Measurements from ENCODE around the gene CELA1.

GRCh38 chr12:51374361-51374760, 27.9 kb upstream of the CELA1 start:
- TF ChIP-seq TAF1 (IDR thresholded peaks at IDR 0.05; ENCODE audit: borderline replicate concordance, insufficient read depth, low read length): no peak
- no peak for TF ChIP-seq POLR2AphosphoS5 (IDR thresholded peaks at IDR 0.05; ENCODE audit: low read depth, low read length)
- no peak for TF ChIP-seq REST (IDR thresholded peaks at IDR 0.05; ENCODE audit: insufficient read depth in 1 of 2, low read depth in 2 of 2, low read length in 2 of 2)
